NCI-H524 (cell line): ENCODE results near the gene SLC30A1.
"Not testable (repeated sequence)": the region's sequence is repeated elsewhere in the genome, so short reads cannot be mapped to it uniquely, and the experiment has no call there.

ENCODE experiments used
- DNase-seq, 2 experiments: peaks; one replicate each; lab custom pipeline; 2025; lab: John Stamatoyannopoulos, UW

Gene SLC30A1

GRCh38 chr1:211583011-211583992, 4.3 kb upstream of the SLC30A1 start:
- DNase-seq: no peak

GRCh38 chr1:211581526-211581925, 2.6 kb upstream of the SLC30A1 start:
- DNase-seq: no peak

GRCh38 chr1:211580303-211580687, 1.3 kb upstream of the SLC30A1 start:
- DNase-seq: no peak

- peak; percentile 39 to 80 for DNase-seq
These were observed 710 bp upstream of the SLC30A1 start for GRCh38 chr1:211579440-211580302.

GRCh38 chr1:211577819-211578639, 932 bp downstream of the SLC30A1 start:
- DNase-seq: peak; percentile 25 to 65

GRCh38 chr1:211577277-211577818, 1.6 kb downstream of the SLC30A1 start:
- peak in 1 of 2 experiments; percentile 47 for DNase-seq

- DNase-seq: no peak
These were observed 2.2 kb downstream of the SLC30A1 start for GRCh38 chr1:211576717-211577116.

- DNase-seq: no peak
These were observed 4.3 kb downstream of the SLC30A1 start for GRCh38 chr1:211574705-211575104.

- DNase-seq: no peak
These were observed 7.0 kb downstream of the SLC30A1 start for GRCh38 chr1:211571998-211572397.

GRCh38 chr1:211570378-211570777, 8.6 kb downstream of the SLC30A1 start:
- DNase-seq: not testable (repeated sequence)

- no peak for DNase-seq
These were observed 12.4 kb downstream of the SLC30A1 start for GRCh38 chr1:211566431-211567025.

- DNase-seq: no peak
These were observed 14.9 kb downstream of the SLC30A1 start for GRCh38 chr1:211564084-211564483.

GRCh38 chr1:211559222-211560010, 19.5 kb downstream of the SLC30A1 start:
- DNase-seq: no peak

- no peak for DNase-seq
These were observed 20.9 kb downstream of the SLC30A1 start for GRCh38 chr1:211557894-211558625.

- DNase-seq: no peak
These were observed 25.4 kb downstream of the SLC30A1 start for GRCh38 chr1:211553549-211553948.

- no peak for DNase-seq
These were observed 27.1 kb downstream of the SLC30A1 start for GRCh38 chr1:211551638-211552460.

- peak in 1 of 2 experiments; percentile 47 for DNase-seq
These were observed 29.8 kb downstream of the SLC30A1 start for GRCh38 chr1:211549092-211549711.
